Heart right ventricle (tissue), 16 donors: ENCODE results near the gene NGEF. TPM values are rescaled to one million over a fixed set of nuclear protein-coding genes. Genes with fewer than 3 reads are reported as not detected.
A peak's percentile ranks its signal among the peaks of the same experiment; 100 is the strongest.

Source experiments
- ATAC-seq, 8 donors: fragments of 200-7000 bp; cut with Tn5 transposase; one replicate each; pipeline ENCODE4 v1.9.1; 2020; ENCODE audit warnings: mild to moderate bottlenecking in 8 of 8, moderate library complexity in 8 of 8, moderate number of reproducible peaks in 1 of 8
- DNase-seq, 2 donors: peaks; one replicate each; pipeline ENCODE4 v3.0.0-alpha.2; 2020
- H3K27ac ChIP-seq, 10 donors: fragments of 200-600 bp; sonication (generic) in 2 of 10; one replicate each; pipeline versions ENCODE4 v1.5.0 to v1.8.0; 2020 to 2022; ENCODE audit warnings: mild to moderate bottlenecking in 3 of 10
- H3K27me3 ChIP-seq, 7 donors: fragments of 200-600 bp; one replicate each; pipeline ENCODE4 v1.8.0; 2021 to 2022; ENCODE audit warnings: mild to moderate bottlenecking in 2 of 7
- H3K36me3 ChIP-seq, 9 donors: fragments of 200-600 bp; sonication (generic) in 1 of 9; one replicate each; pipeline versions ENCODE4 v1.5.0 to v1.8.0; 2020 to 2022; ENCODE audit warnings: mild to moderate bottlenecking in 2 of 9
- H3K4me1 ChIP-seq, 9 donors: fragments of 200-600 bp; sonication (generic) in 1 of 9; one replicate each; pipeline versions ENCODE4 v1.5.0 to v1.8.0; 2020 to 2022; ENCODE audit warnings: mild to moderate bottlenecking in 4 of 9
- H3K4me3 ChIP-seq, 10 donors: fragments of 200-600 bp; sonication (generic) in 2 of 10; one replicate each; pipeline versions ENCODE4 v1.5.0 to v1.8.0; 2020 to 2022; ENCODE audit warnings: mild to moderate bottlenecking in 7 of 10, moderate library complexity in 2 of 10
- H3K9me3 ChIP-seq, 11 donors: fragments of 200-600 bp in 10 of 11; sonication (generic) in 2 of 11; one replicate each; pipeline versions ENCODE4 v1.5.0 to v1.8.0; 2013 to 2022; ENCODE audit warnings: mild to moderate bottlenecking in 2 of 11, control low read depth in 1 of 11, moderate library complexity in 1 of 11
- CTCF ChIP-seq, 9 donors: fragments of 200-600 bp; sonication (generic) in 2 of 9; IDR thresholded peaks; one replicate each; pipeline versions ENCODE4 v1.5.0 to v1.8.0; 2021 to 2022; ENCODE audit warnings: antibody characterized with exemption in 9 of 9, mild to moderate bottlenecking in 5 of 9, moderate library complexity in 1 of 9
- WGBS, 2 donors: extraction: QIAGEN DNeasy Blood & Tissue Kit; methylation state at CpG; one replicate each; pipeline ENCODE4 v1.1.7; 2013; ENCODE audit warnings: inconsistent platforms in 1 of 2; 5-methylcytosine and 5-hydroxymethylcytosine counted together
- intact Hi-C, 10 donors: fragments of 100-400 bp; cut with DNase I; formaldehyde crosslinking; loops; one replicate each; pipeline versions ENCODE4 v1.11.1 to v1.14.2; 2022
- polyA plus RNA-seq, 2 donors: library from polyadenylated mRNA; stranded (reverse); fragments of 200-250 nt; gene quantifications; one replicate each; pipeline ENCODE4 v1.2.3, GENCODE V29; 2013
- total RNA-seq, 10 donors: library from RNA; stranded (reverse); fragmentation: NEBNext Ultra II Directional in 3 of 10; extraction: Animal tissue kit (Norgen Biotek cat#: 25700) in 3 of 10; gene quantifications; one replicate each; pipeline versions ENCODE4 v1.2.1 to v1.2.4, GENCODE V29; 2021 to 2023
- donor health status: Arrhythmogenic right ventricular cardiomyopathy.
- donor health status: ischemic (EF 13 %, LVEDD 7.1; RV severe dilation, severe dysfunction).
- donor health status: healthy with polysubstance abuse.
- donor health status: DM: no; HTN: yes; CAD: no.
- donor health status: DM: no; HTN: no; CAD: no.
- donor health status: ischemic (EF 25% LVEDD 6.9; RV normal size, moderate dysfunction).
- donor health status: ischemic (EF 25% LVEDD 5.7; RV mildly dilated, moderate dysfunction).
- donor health status: healthy.
- donor health status: DM: yes; HTN: yes; CAD: no.
- donor health status: Ischemic cardiomyopathy.
- donor health status: ischemic (EF 35%, LVEDD 5.7; RV mildly dilated, moderate dysfunction).
- donor health status: nonischemic (EF 11% LVEDD 7.7; RV severe dilation, severe dysfunction).
- donor health status: DM: yes; HTN: yes; CAD: no.
- donor health status: PGD.
- donor health status: ischemic (EF 29% LVEDD 5.4; RV normal size, mild dysfunction).
- donor health status: nonischemic (EF 23%, LVEDD 6.1; RV moderate dilation, normal function).

Gene NGEF
- total and polyA plus RNA-seq, 12 donors: 0.27 to 0.75 (median 0.54) TPM; not detected in 3

- intact Hi-C loops: no loop called here
Measured at GRCh38 chr2:232843834-232844233, 169.2 kb downstream of the NGEF start.

GRCh38 chr2:232842689-232843088, 170.4 kb downstream of the NGEF start:
- no peaks in the 10 kb centered on the region for H3K27me3 ChIP-seq
- H3K9me3 ChIP-seq: no peaks in the 10 kb centered on the region
- H3K4me1 ChIP-seq: peaks cover 0 to 43% (median 25%) of the 10 kb centered on the region in 9 donors
- ATAC-seq: peak in 1 of 8 donors; percentile 23
- H3K36me3 ChIP-seq: peaks cover 0 to 88% (median 32%) of the 10 kb centered on the region in 9 donors
- H3K27ac ChIP-seq: no peak overlapping the region
- no peak for DNase-seq
- WGBS, 2 donors: 30 to 57% methylated on average over 2 of the region's 2 CpGs
- no peak for TF ChIP-seq CTCF (IDR thresholded peaks at IDR 0.05)
- intact Hi-C loops: no loop called here
- H3K4me3 ChIP-seq: no peak overlapping the region

More at GRCh38 chr2:232843834-232844233, 169.2 kb downstream of the NGEF start:
- DNase-seq: peak in 1 of 2 donors; percentile 12
- no peak overlapping the region for H3K27ac ChIP-seq
- peaks cover 0 to 32% (median 14%) of the 10 kb centered on the region in 9 donors for H3K4me1 ChIP-seq
- H3K36me3 ChIP-seq: peaks cover 0 to 96% (median 41%) of the 10 kb centered on the region in 9 donors
- H3K4me3 ChIP-seq: no peak overlapping the region
- H3K27me3 ChIP-seq: no peaks in the 10 kb centered on the region
- peak in 7 of 9 donors; percentile 21 to 53 (median 41) for TF ChIP-seq CTCF (IDR thresholded peaks at IDR 0.05)
- WGBS, 2 donors: 64 to 74% methylated on average over 3 of the region's 3 CpGs
- no peaks in the 10 kb centered on the region for H3K9me3 ChIP-seq
- peak in 1 of 8 donors; percentile 46 for ATAC-seq

GRCh38 chr2:232839411-232840079, 173.5 kb downstream of the NGEF start:
- Histone ChIP-seq H3K4me3 (no peak overlapping the region), H3K9me3 (no peaks in the 10 kb centered on the region), H3K36me3 (peaks cover 0 to 84% (median 14%) of the 10 kb centered on the region in 9 donors), H3K27ac (peak overlapping the region in 2 of 10 donors; percentile 2 to 67), H3K4me1 (peaks cover 0 to 52% (median 30%) of the 10 kb centered on the region in 9 donors), H3K27me3 (no peaks in the 10 kb centered on the region)
- ATAC-seq (peak in 6 of 8 donors; percentile 31 to 61 (median 38)), DNase-seq (peak; percentile 13 to 58)
- WGBS, 2 donors: 26 to 28% methylated on average over 9 of the region's 9 CpGs
- intact Hi-C loops: no loop called here
- no peak for TF ChIP-seq CTCF (IDR thresholded peaks at IDR 0.05)

- Histone ChIP-seq H3K4me3 (no peak overlapping the region), H3K4me1 (peaks cover 0 to 57% (median 35%) of the 10 kb centered on the region in 9 donors), H3K36me3 (peaks cover 0 to 84% (median 19%) of the 10 kb centered on the region in 9 donors), H3K27me3 (no peaks in the 10 kb centered on the region), H3K9me3 (no peaks in the 10 kb centered on the region), H3K27ac (peak overlapping the region in 1 of 10 donors; percentile 67)
- ATAC-seq (peak in 2 of 8 donors; percentile 9 to 43), DNase-seq (no peak)
- intact Hi-C loops: no loop called here
- WGBS, 2 donors: 59 to 70% methylated on average over 2 of the region's 2 CpGs
- TF ChIP-seq CTCF (IDR thresholded peaks at IDR 0.05): no peak
Measured at GRCh38 chr2:232838406-232838874, 174.6 kb downstream of the NGEF start.
